ENCODE data around the gene ASPG.

The ASPG gene

DNA sequence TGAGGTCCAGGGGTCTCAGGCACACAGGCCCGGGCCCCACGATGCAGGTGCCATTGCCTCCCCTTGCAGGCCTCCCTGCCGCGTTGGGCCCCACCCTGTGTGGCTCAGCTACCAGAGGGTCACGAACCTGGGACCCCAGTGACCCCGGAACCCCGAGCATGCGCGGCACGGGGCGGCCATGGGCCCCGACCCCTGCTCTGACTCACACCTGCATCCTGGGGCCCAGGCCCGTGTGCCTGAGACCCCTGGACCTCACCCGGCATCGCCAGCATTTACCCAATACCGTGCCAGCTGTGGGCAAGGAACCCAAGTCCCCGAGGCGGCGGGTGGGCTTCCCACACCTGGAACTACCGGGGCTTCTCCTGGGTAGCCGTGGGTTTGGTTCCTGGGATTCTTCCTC, 78.0 kb downstream of the ASPG start:
- no peak for DNase-seq (ENCODE audit: low read depth)

DNA sequence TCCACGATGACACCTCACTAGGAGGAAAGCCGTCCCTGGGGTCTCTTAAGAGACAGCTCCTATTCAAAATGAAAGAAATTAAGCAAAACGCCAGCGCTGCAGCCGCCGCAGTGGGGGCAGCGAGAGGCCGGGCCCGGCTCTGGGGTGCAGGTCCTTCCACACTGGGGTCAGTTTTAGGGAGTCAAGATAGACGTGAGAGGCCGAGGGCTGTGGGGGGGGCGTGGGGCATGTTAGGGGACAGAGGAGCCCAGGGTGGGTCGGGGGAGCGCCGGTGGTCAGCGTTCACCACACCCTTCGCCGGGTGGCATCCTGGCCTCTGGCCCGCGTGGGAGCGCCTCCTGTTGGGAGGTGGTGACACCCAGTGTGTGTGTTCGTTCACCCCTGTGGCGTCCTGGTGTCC, 78.5 kb downstream of the ASPG start:
- no peak for DNase-seq (ENCODE audit: low read depth)

GRCh38 chr14:104164512-104164911, 79.0 kb downstream of the ASPG start:
- DNase-seq (ENCODE audit: low read depth): no peak

Measured in stimulated activated CD8-positive, alpha-beta memory T cell treated with anti-CD3 and anti-CD28 coated beads, Interleukin-7, amount 100 ng/mL, for 24 hours (primary cell).